ENCODE results near the gene ADIPOQ.
"Not testable (repeated sequence)": the region's sequence is repeated elsewhere in the genome, so short reads cannot be mapped to it uniquely, and the experiment has no call there.

The ADIPOQ gene

DNA sequence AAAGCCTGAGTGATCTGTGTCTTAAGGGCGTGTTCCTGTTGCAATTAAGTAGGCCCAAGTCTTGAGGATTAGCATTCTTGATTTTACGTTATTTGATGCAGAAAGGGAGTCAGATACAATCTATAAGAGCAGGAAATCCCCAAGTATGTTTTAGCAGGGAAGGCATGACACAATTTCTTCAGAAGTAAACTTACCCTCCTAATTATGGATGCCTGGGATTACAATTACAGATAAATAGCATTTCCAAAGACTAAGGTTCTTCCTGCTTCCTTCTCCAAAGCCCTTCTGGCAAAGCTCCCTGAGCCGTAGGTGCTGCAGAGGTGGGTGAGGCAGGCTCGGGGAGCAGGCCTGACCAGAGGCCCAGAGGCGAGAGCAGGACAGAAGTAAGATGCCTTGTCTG lies 52.9 kb downstream of the ADIPOQ start:
- H3K9me3 ChIP-seq (ENCODE audit: control insufficient read depth in 5 of 5, low read length in 5 of 5) = no peaks in the 10 kb centered on the region
- H3K9ac ChIP-seq (ENCODE audit: low read length in 5 of 5) = no peak overlapping the region
- H3K4me1 ChIP-seq (ENCODE audit: control insufficient read depth in 5 of 5, insufficient read depth in 5 of 5, low read length in 5 of 5) = no peaks in the 10 kb centered on the region
- no peak overlapping the region for H3K27ac ChIP-seq (ENCODE audit: low read depth, low read length)
- no peaks in the 10 kb centered on the region for H3K36me3 ChIP-seq (ENCODE audit: control insufficient read depth in 5 of 5, insufficient read depth in 5 of 5, low read length in 5 of 5)
- no peak overlapping the region for H3K4me3 ChIP-seq (ENCODE audit: low read depth in 1 of 5, low read length in 5 of 5)
- H3K27me3 ChIP-seq (ENCODE audit: control insufficient read depth in 5 of 5, insufficient read depth in 4 of 5, low read length in 5 of 5) = peaks cover 0 to 3% (median 0%) of the 10 kb centered on the region in 5 donors

DNA sequence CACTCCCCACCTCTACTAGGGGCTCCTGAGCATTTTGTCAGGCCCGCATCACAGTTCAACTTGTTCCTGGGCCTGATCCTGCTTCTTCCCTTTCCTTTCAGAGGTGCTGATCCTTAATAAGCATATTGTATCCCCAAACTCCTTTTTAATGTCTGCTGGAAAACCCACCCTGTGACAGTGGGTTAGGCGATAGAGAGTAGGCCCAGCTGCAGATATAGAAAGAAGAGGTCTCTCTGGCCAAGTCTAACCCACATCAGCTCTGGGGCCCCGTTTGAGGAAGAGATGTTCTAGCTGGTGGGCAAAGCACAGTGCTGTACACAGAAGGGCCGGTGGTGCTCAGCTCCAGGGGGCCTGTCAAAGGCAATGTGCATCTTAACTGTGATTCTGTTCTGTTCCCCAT lies 53.5 kb downstream of the ADIPOQ start:
- no peak overlapping the region for H3K9ac ChIP-seq (ENCODE audit: low read length in 5 of 5)
- no peak overlapping the region for H3K4me3 ChIP-seq (ENCODE audit: low read depth in 1 of 5, low read length in 5 of 5)
- H3K4me1 ChIP-seq (ENCODE audit: control insufficient read depth in 5 of 5, insufficient read depth in 5 of 5, low read length in 5 of 5) = no peaks in the 10 kb centered on the region
- H3K27me3 ChIP-seq (ENCODE audit: control insufficient read depth in 5 of 5, insufficient read depth in 4 of 5, low read length in 5 of 5) = peaks cover 0 to 3% (median 0%) of the 10 kb centered on the region in 5 donors
- no peaks in the 10 kb centered on the region for H3K36me3 ChIP-seq (ENCODE audit: control insufficient read depth in 5 of 5, insufficient read depth in 5 of 5, low read length in 5 of 5)
- H3K9me3 ChIP-seq (ENCODE audit: control insufficient read depth in 5 of 5, low read length in 5 of 5) = no peaks in the 10 kb centered on the region
- H3K27ac ChIP-seq (ENCODE audit: low read depth, low read length) = no peak overlapping the region

DNA sequence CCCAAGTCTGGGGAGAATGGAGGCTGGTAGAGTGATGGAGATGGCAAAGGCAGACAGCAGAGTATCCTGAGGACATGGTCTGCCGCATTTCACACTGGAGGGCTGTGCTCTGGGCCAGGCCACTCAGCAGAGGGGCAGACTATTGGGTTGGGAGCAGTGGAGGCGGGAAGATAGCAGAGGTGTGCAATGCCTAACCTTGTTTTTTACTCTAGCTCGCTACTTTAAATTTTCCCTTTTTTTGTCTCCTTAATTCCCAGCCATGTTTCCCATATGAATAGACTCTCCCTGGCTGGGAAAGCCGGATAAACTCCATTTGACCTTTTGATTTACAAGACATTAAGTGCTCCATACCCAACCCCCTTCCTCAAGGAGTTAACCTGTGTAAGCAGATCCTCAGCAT lies 54.4 kb downstream of the ADIPOQ start:
- Histone ChIP-seq H3K4me1 (ENCODE audit: control insufficient read depth in 5 of 5, insufficient read depth in 5 of 5, low read length in 5 of 5) (no peaks in the 10 kb centered on the region), H3K9me3 (ENCODE audit: control insufficient read depth in 5 of 5, low read length in 5 of 5) (no peaks in the 10 kb centered on the region), H3K9ac (ENCODE audit: low read length in 5 of 5) (no peak overlapping the region), H3K4me3 (ENCODE audit: low read depth in 1 of 5, low read length in 5 of 5) (no peak overlapping the region), H3K36me3 (ENCODE audit: control insufficient read depth in 5 of 5, insufficient read depth in 5 of 5, low read length in 5 of 5) (no peaks in the 10 kb centered on the region), H3K27ac (ENCODE audit: low read depth, low read length) (no peak overlapping the region), H3K27me3 (ENCODE audit: control insufficient read depth in 5 of 5, insufficient read depth in 4 of 5, low read length in 5 of 5) (peaks cover 0 to 3% (median 0%) of the 10 kb centered on the region in 5 donors)

- Histone ChIP-seq H3K4me1 (ENCODE audit: control insufficient read depth in 5 of 5, insufficient read depth in 5 of 5, low read length in 5 of 5) (no peaks in the 10 kb centered on the region), H3K27me3 (ENCODE audit: control insufficient read depth in 5 of 5, insufficient read depth in 4 of 5, low read length in 5 of 5) (peaks cover 0 to 3% (median 0%) of the 10 kb centered on the region in 5 donors), H3K9me3 (ENCODE audit: control insufficient read depth in 5 of 5, low read length in 5 of 5) (peaks cover 0 to 4% (median 0%) of the 10 kb centered on the region in 5 donors), H3K4me3 (ENCODE audit: low read depth in 1 of 5, low read length in 5 of 5) (no peak overlapping the region), H3K9ac (ENCODE audit: low read length in 5 of 5) (no peak overlapping the region), H3K36me3 (ENCODE audit: control insufficient read depth in 5 of 5, insufficient read depth in 5 of 5, low read length in 5 of 5) (no peaks in the 10 kb centered on the region), H3K27ac (ENCODE audit: low read depth, low read length) (no peak overlapping the region)
Measured at GRCh38 chr3:186901135-186901734, 58.7 kb downstream of the ADIPOQ start.

DNA sequence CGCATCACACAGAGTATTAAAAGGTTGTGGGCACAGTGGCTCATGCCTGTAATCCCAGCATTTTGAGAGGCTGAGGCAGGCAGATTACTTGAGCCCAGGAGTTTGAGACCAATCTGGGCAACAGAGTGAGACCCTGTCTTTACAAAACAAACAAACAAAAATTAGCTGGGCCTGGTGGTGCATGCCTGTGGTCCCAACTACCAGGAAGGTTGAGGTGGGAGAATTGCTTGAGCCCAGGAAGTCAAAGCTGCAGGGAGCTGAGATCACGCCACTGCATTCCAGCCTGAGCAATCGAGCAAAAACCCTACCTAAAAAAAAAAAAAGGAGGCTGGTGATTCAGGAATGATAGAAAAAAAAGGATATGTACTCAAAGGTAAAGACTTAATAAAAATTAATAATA lies 59.6 kb downstream of the ADIPOQ start:
- H3K4me3 ChIP-seq (ENCODE audit: low read depth in 1 of 5, low read length in 5 of 5) = no peak overlapping the region
- no peaks in the 10 kb centered on the region for H3K4me1 ChIP-seq (ENCODE audit: control insufficient read depth in 5 of 5, insufficient read depth in 5 of 5, low read length in 5 of 5)
- no peak overlapping the region for H3K9ac ChIP-seq (ENCODE audit: low read length in 5 of 5)
- H3K36me3 ChIP-seq (ENCODE audit: control insufficient read depth in 5 of 5, insufficient read depth in 5 of 5, low read length in 5 of 5) = no peaks in the 10 kb centered on the region
- H3K27me3 ChIP-seq (ENCODE audit: control insufficient read depth in 5 of 5, insufficient read depth in 4 of 5, low read length in 5 of 5) = no peaks in the 10 kb centered on the region
- peaks cover 0 to 4% (median 0%) of the 10 kb centered on the region in 5 donors for H3K9me3 ChIP-seq (ENCODE audit: control insufficient read depth in 5 of 5, low read length in 5 of 5)
- H3K27ac ChIP-seq (ENCODE audit: low read depth, low read length) = no peak overlapping the region

- H3K9me3 ChIP-seq (ENCODE audit: control insufficient read depth in 5 of 5, low read length in 5 of 5) = peaks cover 0 to 4% (median 0%) of the 10 kb centered on the region in 5 donors
- H3K27me3 ChIP-seq (ENCODE audit: control insufficient read depth in 5 of 5, insufficient read depth in 4 of 5, low read length in 5 of 5) = no peaks in the 10 kb centered on the region
- no peaks in the 10 kb centered on the region for H3K4me1 ChIP-seq (ENCODE audit: control insufficient read depth in 5 of 5, insufficient read depth in 5 of 5, low read length in 5 of 5)
- no peak overlapping the region for H3K27ac ChIP-seq (ENCODE audit: low read depth, low read length)
- no peak overlapping the region for H3K4me3 ChIP-seq (ENCODE audit: low read depth in 1 of 5, low read length in 5 of 5)
- H3K9ac ChIP-seq (ENCODE audit: low read length in 5 of 5) = no peak overlapping the region
- no peaks in the 10 kb centered on the region for H3K36me3 ChIP-seq (ENCODE audit: control insufficient read depth in 5 of 5, insufficient read depth in 5 of 5, low read length in 5 of 5)
Measured at GRCh38 chr3:186902713-186903112, 60.2 kb downstream of the ADIPOQ start.

- H3K36me3 ChIP-seq (ENCODE audit: control insufficient read depth in 5 of 5, insufficient read depth in 5 of 5, low read length in 5 of 5); H3K9ac ChIP-seq (ENCODE audit: low read length in 5 of 5); H3K27me3 ChIP-seq (ENCODE audit: control insufficient read depth in 5 of 5, insufficient read depth in 4 of 5, low read length in 5 of 5); H3K27ac ChIP-seq (ENCODE audit: low read depth, low read length); H3K4me1 ChIP-seq (ENCODE audit: control insufficient read depth in 5 of 5, insufficient read depth in 5 of 5, low read length in 5 of 5); H3K9me3 ChIP-seq (ENCODE audit: control insufficient read depth in 5 of 5, low read length in 5 of 5); H3K4me3 ChIP-seq (ENCODE audit: low read depth in 1 of 5, low read length in 5 of 5): not testable (repeated sequence)
Measured at GRCh38 chr3:186903676-186904075, 61.2 kb downstream of the ADIPOQ start.

DNA sequence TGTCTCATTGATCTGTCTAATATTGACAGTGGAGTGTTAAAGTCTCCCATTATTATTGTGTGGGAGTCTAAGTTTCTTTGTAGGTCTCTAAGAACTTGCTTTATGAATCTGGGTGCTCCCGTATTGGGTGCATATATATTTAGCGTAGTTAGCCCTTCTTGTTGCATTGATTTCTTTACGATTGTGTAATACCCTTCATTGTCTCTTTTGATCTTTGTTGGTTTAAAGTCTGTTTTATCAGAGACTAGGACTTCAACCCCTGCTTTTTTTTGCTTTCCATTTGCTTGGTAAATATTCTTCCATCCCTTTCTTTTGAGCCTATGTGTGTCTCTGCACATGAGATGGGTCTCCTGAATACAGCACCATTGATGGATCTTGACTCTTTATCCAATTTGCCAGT lies 64.6 kb downstream of the ADIPOQ start:
- not testable (repeated sequence) for H3K36me3 ChIP-seq (ENCODE audit: control insufficient read depth in 5 of 5, insufficient read depth in 5 of 5, low read length in 5 of 5); H3K27ac ChIP-seq (ENCODE audit: low read depth, low read length); H3K9me3 ChIP-seq (ENCODE audit: control insufficient read depth in 5 of 5, low read length in 5 of 5); H3K9ac ChIP-seq (ENCODE audit: low read length in 5 of 5); H3K27me3 ChIP-seq (ENCODE audit: control insufficient read depth in 5 of 5, insufficient read depth in 4 of 5, low read length in 5 of 5); H3K4me1 ChIP-seq (ENCODE audit: control insufficient read depth in 5 of 5, insufficient read depth in 5 of 5, low read length in 5 of 5); H3K4me3 ChIP-seq (ENCODE audit: low read depth in 1 of 5, low read length in 5 of 5)
